Testis (tissue), 2 donors: ENCODE measurements around the gene TTLL12.

ENCODE experiments used
- POLR2A ChIP-seq: fragments of 450-650 bp; IDR thresholded peaks from one replicate; pipeline ENCODE4 v1.6.1; 2017; ENCODE audit warnings: antibody characterized with exemption, mild to moderate bottlenecking, moderate library complexity
- TF ChIP-seq, protein P1 (sequence below), 3 experiments: fragments of 450-650 bp in 2 of 3; fragments of 200-600 bp in 1 of 3; sonication (generic) in 1 of 3; IDR thresholded peaks; one replicate each; pipeline ENCODE4 v1.5.1; 2016 to 2019; ENCODE audit warnings: antibody characterized with exemption in 3 of 3, mild to moderate bottlenecking in 2 of 3, moderate library complexity in 1 of 3

DNA sequence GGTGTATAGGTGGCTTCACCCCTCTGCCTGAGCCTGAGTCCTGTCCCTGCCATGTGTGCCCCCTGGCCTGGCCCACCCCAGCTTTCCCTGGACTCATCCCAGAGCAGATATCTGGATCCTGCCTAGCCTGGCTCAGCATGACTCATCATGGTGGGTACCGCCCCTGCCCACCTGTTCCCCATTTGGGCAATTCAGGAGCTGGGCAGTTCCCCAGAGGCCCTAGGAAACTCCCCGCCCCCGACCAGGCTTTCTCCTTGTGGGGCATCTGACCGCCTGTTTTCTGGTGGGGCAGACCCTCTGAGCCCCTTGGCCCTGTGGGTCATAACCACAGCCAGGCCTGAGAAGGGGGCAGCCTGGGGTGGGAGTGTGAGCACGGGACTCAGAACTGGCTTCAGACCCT lies 31.1 kb downstream of the TTLL12 start:
- TF ChIP-seq, protein P1, sequence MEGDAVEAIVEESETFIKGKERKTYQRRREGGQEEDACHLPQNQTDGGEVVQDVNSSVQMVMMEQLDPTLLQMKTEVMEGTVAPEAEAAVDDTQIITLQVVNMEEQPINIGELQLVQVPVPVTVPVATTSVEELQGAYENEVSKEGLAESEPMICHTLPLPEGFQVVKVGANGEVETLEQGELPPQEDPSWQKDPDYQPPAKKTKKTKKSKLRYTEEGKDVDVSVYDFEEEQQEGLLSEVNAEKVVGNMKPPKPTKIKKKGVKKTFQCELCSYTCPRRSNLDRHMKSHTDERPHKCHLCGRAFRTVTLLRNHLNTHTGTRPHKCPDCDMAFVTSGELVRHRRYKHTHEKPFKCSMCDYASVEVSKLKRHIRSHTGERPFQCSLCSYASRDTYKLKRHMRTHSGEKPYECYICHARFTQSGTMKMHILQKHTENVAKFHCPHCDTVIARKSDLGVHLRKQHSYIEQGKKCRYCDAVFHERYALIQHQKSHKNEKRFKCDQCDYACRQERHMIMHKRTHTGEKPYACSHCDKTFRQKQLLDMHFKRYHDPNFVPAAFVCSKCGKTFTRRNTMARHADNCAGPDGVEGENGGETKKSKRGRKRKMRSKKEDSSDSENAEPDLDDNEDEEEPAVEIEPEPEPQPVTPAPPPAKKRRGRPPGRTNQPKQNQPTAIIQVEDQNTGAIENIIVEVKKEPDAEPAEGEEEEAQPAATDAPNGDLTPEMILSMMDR (IDR thresholded peaks at IDR 0.05) = no peak
- no peak for TF ChIP-seq POLR2A
